ENCODE data around the gene MON1B.

The MON1B gene

GRCh38 chr16:77231047-77231446 is 40.1 kb downstream of the MON1B start:
- TF ChIP-seq EZH2phosphoT487 (conservative IDR thresholded peaks at IDR 0.05; ENCODE audit: low read length) (no peak), CTCF (IDR thresholded peaks at IDR 0.05; ENCODE audit: insufficient read depth, low read length, poor library complexity, severe bottlenecking) (no peak)
- no peaks in the 10 kb centered on the region for H3K9me2 ChIP-seq (replicated peaks; ENCODE audit: insufficient read depth, low read length)
- H2AFZ ChIP-seq (ENCODE audit: low read depth, low read length, severe bottlenecking) = no peak overlapping the region
- no peaks in the 10 kb centered on the region for H4K20me1 ChIP-seq (ENCODE audit: low read depth, low read length)
- H3K4me2 ChIP-seq (ENCODE audit: low read depth, low read length, poor library complexity, severe bottlenecking) = no peak overlapping the region
- H3K36me3 ChIP-seq (ENCODE audit: low read length) = no peaks in the 10 kb centered on the region
- no peaks in the 10 kb centered on the region for H3F3A ChIP-seq (ENCODE audit: insufficient read depth)
- H3K4me3 ChIP-seq (ENCODE audit: insufficient read depth, low read length, poor library complexity, severe bottlenecking) = no peak overlapping the region
- H3K27ac ChIP-seq (ENCODE audit: low read depth, low read length) = no peak overlapping the region
- no peaks in the 10 kb centered on the region for H3K27me3 ChIP-seq (ENCODE audit: low read length)
- H3K9me3 ChIP-seq (ENCODE audit: insufficient read depth, low read length) = no peaks in the 10 kb centered on the region
- no peaks in the 10 kb centered on the region for H3K79me2 ChIP-seq (ENCODE audit: insufficient read depth, low read length)
- H3K9ac ChIP-seq (ENCODE audit: low read length) = no peak overlapping the region

- Histone ChIP-seq H3K27ac (ENCODE audit: low read depth, low read length) (no peak overlapping the region), H3K36me3 (ENCODE audit: low read length) (no peaks in the 10 kb centered on the region), H3K9me2 (replicated peaks; ENCODE audit: insufficient read depth, low read length) (no peaks in the 10 kb centered on the region), H3K9me3 (ENCODE audit: insufficient read depth, low read length) (no peaks in the 10 kb centered on the region), H2AFZ (ENCODE audit: low read depth, low read length, severe bottlenecking) (no peak overlapping the region), H4K20me1 (ENCODE audit: low read depth, low read length) (no peaks in the 10 kb centered on the region), H3K79me2 (ENCODE audit: insufficient read depth, low read length) (no peaks in the 10 kb centered on the region), H3K9ac (ENCODE audit: low read length) (no peak overlapping the region), H3K4me3 (ENCODE audit: insufficient read depth, low read length, poor library complexity, severe bottlenecking) (no peak overlapping the region), H3K4me2 (ENCODE audit: low read depth, low read length, poor library complexity, severe bottlenecking) (no peak overlapping the region), H3K27me3 (ENCODE audit: low read length) (no peaks in the 10 kb centered on the region), H3F3A (ENCODE audit: insufficient read depth) (no peaks in the 10 kb centered on the region)
- TF ChIP-seq EZH2phosphoT487 (conservative IDR thresholded peaks at IDR 0.05; ENCODE audit: low read length) (no peak), CTCF (IDR thresholded peaks at IDR 0.05; ENCODE audit: insufficient read depth, low read length, poor library complexity, severe bottlenecking) (no peak)
These were observed 43.0 kb downstream of the MON1B start for GRCh38 chr16:77233799-77234519.

- Histone ChIP-seq H3K79me2 (ENCODE audit: insufficient read depth, low read length) (no peaks in the 10 kb centered on the region), H3K27ac (ENCODE audit: low read depth, low read length) (no peak overlapping the region), H2AFZ (ENCODE audit: low read depth, low read length, severe bottlenecking) (no peak overlapping the region), H3K9me3 (ENCODE audit: insufficient read depth, low read length) (no peaks in the 10 kb centered on the region), H3K4me3 (ENCODE audit: insufficient read depth, low read length, poor library complexity, severe bottlenecking) (no peak overlapping the region), H3K9ac (ENCODE audit: low read length) (no peak overlapping the region), H3K36me3 (ENCODE audit: low read length) (no peaks in the 10 kb centered on the region), H3K4me2 (ENCODE audit: low read depth, low read length, poor library complexity, severe bottlenecking) (no peak overlapping the region), H3F3A (ENCODE audit: insufficient read depth) (no peaks in the 10 kb centered on the region), H4K20me1 (ENCODE audit: low read depth, low read length) (no peaks in the 10 kb centered on the region), H3K9me2 (replicated peaks; ENCODE audit: insufficient read depth, low read length) (no peaks in the 10 kb centered on the region), H3K27me3 (ENCODE audit: low read length) (no peaks in the 10 kb centered on the region)
- no peak for TF ChIP-seq EZH2phosphoT487 (conservative IDR thresholded peaks at IDR 0.05; ENCODE audit: low read length)
- TF ChIP-seq CTCF (IDR thresholded peaks at IDR 0.05; ENCODE audit: insufficient read depth, low read length, poor library complexity, severe bottlenecking) = no peak
These were observed 43.6 kb downstream of the MON1B start for GRCh38 chr16:77234611-77235010.

Measured in SU-DHL-6 (cell line).